GM19025 (cell line): ENCODE measurements around the gene SEZ6L.
"Not testable (repeated sequence)": the region's sequence is repeated elsewhere in the genome, so short reads cannot be mapped to it uniquely, and the experiment has no call there.

Experiments used
- ATAC-seq: cut with Tn5 transposase; IDR thresholded peaks from one replicate; pipeline ENCODE4 v1.9.1; 2021; ENCODE audit warnings: mild to moderate bottlenecking, low read depth, moderate library complexity; ENCODE audit not compliant: unreplicated experiment

Gene SEZ6L

DNA sequence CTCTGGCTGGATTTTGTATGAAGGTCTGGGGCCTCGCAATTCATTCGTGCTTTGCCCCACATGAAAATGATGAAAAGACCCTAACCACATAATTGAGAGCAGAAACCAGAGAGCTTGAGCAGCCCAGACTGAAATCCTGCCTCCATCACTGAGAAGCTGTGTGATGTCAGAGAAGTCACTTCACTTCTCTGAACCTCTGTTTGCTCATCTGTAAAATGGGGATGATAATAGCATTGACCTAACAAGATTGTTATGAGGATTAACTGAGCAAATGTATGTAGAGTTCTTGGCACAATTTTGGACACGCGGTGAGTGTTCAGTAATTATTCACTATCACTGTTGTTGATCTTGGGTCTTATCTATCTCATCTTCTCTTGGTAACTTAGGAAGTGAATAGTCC lies 203.6 kb downstream of the SEZ6L start:
- no peak for ATAC-seq

DNA sequence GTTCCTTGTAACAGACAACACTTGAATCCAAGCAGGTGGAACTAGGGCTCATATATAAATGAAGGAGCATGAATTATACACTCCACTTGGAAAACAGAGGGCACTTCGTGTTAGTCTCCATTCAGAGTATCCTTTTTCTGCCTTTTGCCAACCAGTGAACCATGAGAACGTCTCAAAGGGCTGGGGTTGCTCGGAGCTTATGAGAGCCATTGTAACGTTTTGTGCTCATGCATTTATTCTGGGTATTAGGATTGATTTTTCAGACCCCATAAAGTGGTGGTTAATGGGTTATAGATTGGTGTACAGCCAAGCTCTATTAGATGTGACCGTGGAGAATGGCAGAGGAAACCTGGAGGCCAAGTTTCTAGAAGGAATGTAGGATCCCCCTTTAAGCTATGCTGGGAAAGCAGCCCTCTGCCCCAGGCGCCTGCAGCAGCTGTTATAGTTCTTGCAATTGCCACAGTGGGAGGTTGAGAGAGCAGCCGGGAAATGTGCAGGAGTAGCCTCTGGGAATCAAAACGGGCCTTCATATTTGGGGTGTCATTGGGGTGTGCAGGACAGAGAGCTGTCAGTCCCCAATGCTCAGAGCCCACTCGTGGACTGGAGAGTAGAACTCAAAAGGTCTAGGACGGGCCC lies 205.2 kb downstream of the SEZ6L start:
- ATAC-seq = no peak

DNA sequence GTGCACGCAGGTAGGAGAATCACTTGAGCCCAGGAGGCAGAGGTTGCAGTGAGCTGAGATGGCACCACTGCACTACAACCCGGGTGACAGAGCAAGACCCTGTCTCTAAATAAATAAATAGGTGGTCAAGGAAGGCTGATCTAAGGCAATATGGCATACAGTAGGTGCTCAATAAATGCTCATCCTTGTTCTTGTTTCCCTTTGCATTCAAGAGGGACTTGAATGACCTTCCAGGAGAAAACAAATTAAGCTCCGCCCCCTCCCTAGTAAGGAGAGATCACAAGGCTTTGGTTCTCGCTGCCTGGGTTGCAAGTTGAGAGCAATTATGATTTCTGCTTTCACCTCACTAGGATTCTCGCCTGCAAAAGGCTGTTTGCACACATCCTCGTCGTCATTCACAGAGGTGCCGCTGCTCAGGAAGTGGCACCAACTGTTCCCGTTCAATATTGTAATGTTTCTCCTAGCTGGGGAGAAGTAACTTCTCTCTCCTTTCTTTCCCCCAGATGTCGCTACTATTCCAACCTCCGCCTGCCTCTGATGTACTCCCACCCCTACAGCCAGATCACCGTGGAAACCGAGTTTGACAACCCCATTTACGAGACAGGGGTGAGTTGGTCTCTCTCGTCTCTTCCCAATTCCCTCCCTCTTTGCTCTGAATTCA lies 208.0 kb downstream of the SEZ6L start:
- no peak for ATAC-seq

- no peak for ATAC-seq
Measured at GRCh38 chr22:26380072-26380830, 211.0 kb downstream of the SEZ6L start.

DNA sequence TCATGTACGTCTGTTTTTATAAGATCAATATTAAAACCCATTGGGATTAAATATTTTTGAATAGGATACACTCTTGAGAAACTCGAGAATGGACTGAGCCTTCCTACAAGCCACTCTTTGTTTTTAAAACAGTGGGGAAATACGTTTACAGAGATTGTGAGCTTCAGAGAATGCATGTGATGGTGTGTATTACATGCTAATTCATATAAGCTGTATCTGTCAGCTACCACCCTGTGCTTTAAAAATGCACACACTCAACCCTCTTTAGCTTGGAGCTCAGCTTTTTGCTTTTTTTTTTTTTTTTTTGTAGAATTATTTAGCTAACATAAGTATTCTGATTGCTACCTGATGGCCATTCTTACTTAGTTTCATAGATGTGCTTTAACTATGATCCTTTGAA lies 213.5 kb downstream of the SEZ6L start:
- no peak for ATAC-seq

DNA sequence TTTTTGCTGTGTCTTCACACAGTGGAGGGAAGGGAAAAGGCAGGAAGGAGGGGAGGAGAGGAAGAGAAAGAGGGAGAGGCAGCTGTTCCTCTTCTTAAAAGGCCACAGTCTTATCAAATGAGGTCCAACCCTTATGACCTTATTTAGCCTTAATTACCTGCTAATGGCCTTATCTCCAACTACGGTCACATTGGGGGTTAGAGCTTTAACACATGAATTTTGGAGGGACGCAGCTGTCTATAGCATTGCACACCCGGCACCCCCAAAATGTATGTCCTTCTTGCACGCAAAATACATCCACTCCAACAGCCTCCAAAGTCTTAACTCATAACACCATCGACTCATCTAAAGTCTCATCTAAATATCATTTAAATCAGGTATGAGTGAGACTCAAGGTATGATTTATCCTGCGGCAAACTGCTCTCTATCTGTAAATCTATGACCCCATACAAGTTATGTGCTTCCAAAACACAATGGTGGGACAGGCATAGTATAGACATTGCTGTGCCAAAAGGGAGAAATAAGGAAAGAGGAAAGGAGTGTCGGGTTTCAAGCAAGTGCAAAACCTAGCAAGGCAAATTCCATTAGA lies 214.8 kb downstream of the SEZ6L start:
- ATAC-seq = no peak

GRCh38 chr22:26385164-26385563 lies 215.9 kb downstream of the SEZ6L start:
- no peak for ATAC-seq

DNA sequence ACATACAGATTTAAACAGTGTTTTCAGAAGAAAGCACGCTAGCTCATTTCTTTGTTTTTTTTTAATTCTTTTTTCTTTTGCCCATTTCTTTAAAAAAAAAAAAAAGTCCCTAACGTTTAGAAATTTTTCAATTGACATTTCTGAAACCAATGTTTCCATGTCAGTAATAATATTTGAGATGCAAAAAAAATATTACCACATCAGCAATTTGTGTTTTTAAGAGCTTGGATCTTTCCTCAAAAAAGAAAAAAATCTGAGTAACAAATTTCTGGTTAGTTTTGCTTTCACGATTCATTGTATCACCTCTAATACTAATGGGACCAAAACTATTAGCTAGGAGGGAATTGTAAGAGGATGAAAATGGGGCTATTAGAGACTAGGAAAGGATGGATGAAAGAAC lies 219.9 kb downstream of the SEZ6L start:
- no peak for ATAC-seq

DNA sequence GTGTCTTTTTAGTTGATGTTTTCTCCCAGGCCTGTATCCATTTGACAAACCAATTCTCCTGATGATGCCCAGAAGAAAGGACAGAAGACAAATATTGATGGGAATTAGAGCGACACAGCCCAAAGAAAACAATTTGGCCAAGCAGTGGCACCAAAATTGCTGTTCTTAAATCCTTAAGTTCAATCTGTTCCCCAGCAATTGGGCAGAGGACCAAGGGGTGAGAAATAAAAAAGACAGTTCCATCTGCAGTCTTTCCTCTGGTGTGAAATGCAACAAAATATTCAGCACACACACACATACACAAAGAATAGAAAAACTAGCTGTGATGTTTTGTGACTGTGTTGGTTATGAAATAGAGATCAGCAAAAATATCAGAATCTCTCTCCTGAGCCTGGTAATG lies 221.8 kb downstream of the SEZ6L start:
- ATAC-seq = no peak

- ATAC-seq = no peak
Measured at GRCh38 chr22:26391623-26392022, 222.4 kb downstream of the SEZ6L start.

- no peak for ATAC-seq
Measured at GRCh38 chr22:26393929-26394328, 224.7 kb downstream of the SEZ6L start.

DNA sequence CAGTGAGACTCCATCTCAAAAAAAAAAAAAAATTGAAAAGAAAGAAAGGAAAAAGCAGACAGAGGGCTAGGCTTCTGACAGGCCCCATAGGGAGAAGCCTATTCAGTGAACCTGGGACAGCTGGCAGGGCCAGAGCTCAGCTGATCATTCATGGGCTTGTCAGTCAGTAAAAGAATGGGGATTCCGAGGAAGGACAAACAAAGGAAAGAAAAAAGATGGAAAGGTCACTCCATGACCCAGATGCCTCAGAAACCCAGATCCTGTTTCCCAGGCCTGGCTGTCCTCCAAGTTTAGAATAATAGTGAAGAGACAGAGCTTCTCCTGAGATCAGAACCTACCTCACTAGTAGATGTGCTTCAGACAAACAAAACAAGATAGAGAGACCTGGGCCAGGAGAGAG lies 225.5 kb downstream of the SEZ6L start:
- no peak for ATAC-seq

- ATAC-seq = no peak
Measured at GRCh38 chr22:26395926-26396325, 226.7 kb downstream of the SEZ6L start.

GRCh38 chr22:26398741-26399153 lies 229.5 kb downstream of the SEZ6L start:
- no peak for ATAC-seq

DNA sequence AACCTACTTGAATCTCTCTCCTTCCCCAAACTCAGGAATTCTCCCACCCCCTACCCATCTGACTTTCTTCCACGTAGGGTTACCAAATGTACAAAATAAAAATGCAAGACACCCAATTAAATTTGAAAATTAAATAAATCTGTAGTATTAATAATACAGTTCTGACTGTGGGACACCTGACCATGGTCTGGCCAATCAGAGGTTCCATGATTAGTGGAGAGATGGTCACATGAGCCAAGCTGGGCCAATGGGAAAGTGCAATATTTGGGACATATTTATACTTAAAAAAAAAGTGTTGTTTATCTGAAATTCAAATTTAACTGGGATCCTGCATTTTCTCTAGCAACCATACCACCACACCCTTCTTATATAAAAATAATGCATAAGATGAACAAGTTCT lies 230.0 kb downstream of the SEZ6L start:
- ATAC-seq = no peak

DNA sequence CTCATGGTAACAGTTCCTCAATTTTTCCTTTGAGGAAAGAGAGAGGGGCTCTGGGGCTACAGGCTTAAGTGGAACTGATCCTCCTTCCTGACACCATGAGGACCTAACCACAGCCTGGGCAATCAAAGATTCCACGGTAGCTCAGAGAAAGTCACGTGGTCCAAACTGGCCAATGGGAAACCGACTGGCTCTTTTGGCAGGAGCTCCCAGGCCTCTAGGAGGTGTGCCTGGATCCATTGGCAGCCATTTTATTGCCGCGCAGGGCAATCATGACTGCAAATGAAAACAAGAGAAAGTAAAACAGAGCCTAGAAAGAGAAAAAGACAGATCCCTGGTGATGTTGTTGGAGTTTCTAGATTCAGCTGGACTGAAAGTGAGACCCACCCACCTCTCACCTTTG lies 232.5 kb downstream of the SEZ6L start:
- ATAC-seq = no peak

GRCh38 chr22:26404851-26405421 lies 235.7 kb downstream of the SEZ6L start:
- ATAC-seq = no peak

DNA sequence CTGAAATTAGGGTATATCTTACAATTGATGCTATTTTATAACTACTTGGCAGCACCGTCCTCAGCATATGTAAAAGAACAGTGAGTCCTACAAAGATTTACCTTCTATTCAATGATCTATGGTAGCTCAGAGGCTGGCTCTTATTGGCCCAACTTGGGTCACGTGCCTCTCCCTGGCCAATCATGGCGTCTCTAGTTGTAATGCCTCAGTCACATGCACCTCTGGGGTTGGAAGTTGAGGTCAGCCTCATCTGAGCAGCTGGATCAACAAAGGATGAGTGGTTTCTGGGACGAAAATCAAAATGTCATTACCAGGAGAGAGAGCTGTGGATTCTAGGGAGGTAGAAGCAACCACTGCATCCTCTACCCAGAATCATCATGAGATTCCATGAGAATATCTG lies 236.9 kb downstream of the SEZ6L start:
- ATAC-seq = no peak

- not testable (repeated sequence) for ATAC-seq
Measured at GRCh38 chr22:26408562-26409220, 239.4 kb downstream of the SEZ6L start.

DNA sequence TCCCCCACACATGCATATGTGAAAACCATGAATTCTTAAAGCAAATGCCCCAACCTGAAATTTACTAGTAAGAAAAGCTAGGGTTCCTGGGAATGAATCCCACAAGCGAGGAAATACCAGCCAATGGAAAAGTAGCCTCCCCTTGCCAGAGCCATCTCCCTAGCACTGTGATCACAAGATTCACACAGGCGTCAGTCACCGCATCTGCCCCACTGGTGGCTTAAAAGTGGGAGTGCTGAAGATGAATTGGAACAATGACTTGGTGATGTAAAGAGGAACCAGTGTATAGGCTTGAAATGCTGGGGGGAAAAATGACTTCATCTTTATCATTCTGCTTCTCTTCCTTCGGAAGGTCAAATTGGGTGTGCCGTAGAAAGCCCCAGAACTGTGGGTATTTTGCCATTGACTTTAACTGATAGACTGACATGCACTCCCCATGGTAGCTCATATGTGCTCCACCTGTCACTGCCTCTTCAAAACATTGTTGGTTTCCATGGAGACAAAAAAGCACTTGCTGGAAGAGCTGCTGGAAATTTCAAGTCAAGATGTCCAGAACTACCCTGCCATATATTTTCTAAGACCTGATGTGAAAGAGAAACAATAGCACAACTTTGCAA lies 240.6 kb downstream of the SEZ6L start:
- no peak for ATAC-seq
